KOPT-K1 (cell line): ENCODE results near the gene DDAH1.

Source experiments
- H3K27ac ChIP-seq: fragments of 200-600 bp; sonication (generic); 2 replicates; pipeline ENCODE4 v1.5.1; 2016; ENCODE audit warnings: antibody characterized with exemption, mild to moderate bottlenecking, low read depth, low read length; ENCODE audit not compliant: poor library complexity, severe bottlenecking
- H3K36me3 ChIP-seq: fragments of 200-600 bp; sonication (generic); 2 replicates; pipeline ENCODE4 v1.5.1; 2017; ENCODE audit warnings: antibody characterized with exemption, mild to moderate bottlenecking, low read length, moderate library complexity; ENCODE audit not compliant: insufficient read depth
- H3K9me3 ChIP-seq: fragments of 200-600 bp; sonication (generic); 2 replicates; pipeline ENCODE4 v1.5.1; 2017; ENCODE audit warnings: antibody characterized with exemption, low read length, mild to moderate bottlenecking; ENCODE audit not compliant: insufficient read depth, poor library complexity, severe bottlenecking

The DDAH1 gene

DNA sequence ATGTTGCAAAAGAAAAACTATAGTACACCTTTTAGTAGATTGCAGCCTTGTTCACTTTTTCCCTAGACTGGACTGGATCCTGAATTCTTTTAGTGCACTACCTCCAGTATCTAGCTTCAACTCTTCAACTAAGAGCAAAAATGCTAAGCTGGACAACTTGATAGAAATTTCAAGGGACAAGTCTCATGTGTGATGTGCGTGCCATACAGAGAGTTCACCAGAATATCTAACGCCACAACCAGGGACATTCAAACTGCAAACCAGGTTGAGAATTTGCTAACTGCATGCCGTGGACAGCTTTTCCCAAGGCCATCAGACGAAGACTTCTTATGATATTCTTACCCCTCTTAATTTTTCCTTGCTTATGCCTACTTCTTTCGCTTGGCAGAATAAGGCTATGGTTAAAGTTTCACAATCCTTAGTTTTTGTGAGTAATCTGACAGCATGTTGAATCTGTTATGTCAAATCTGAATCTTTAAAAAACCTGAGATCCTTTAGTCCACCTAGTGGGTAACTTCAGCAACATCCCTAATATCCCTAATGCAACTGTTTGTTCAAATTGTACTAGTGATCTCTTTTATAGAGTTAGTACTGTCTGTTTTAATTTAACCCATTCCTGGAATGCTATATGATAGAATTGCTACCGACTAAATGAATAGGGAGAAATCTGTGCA is 66.4 kb downstream of the DDAH1 start:
- no peaks in the 10 kb centered on the region for H3K9me3 ChIP-seq
- no peaks in the 10 kb centered on the region for H3K36me3 ChIP-seq
- H3K27ac ChIP-seq: no peak overlapping the region

DNA sequence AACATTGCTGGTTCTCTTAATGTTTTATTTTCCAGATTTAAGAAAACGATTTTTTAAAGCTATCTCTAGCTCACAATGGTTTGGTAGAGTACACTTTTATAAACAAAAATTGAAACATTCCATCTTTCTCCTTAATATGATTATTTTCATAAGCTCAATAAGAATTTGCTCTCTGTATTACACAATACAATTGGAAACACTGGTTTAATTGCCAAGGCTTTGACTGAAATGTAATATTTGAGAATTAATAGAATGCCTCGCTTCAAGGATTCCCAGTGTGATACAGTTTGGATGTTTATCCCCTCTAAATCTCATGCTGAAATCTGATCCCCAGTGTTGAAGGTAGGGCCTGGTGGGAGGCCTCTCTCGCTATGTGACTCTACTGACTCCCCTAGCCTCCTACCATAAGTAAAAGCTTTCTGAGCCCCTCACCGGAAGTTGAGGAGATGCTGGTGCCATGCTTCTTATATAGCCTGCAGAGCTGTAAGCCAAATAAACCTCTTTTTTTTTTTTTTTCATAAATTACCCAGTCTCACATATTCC is 67.4 kb downstream of the DDAH1 start:
- Histone ChIP-seq H3K27ac (no peak overlapping the region), H3K36me3 (no peaks in the 10 kb centered on the region), H3K9me3 (no peaks in the 10 kb centered on the region)

DNA sequence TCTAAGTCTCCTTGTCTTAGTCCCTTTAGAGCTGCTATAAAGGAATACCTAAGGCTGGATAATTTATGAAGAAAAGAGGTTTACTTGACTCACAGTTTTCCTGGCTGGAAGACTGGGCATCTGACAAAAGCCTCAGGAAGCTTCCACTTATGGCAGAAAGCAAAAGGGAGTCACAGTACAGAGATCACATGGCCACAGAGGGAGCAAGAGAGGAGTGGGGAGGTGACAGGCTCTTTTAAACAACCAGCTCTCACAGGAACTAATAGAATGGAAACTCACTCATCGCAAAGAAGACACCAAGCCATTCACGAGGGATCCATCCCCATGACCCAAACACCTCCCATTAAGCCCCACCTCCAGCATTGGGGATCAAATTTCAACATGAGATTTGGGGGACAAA is 68.8 kb downstream of the DDAH1 start:
- no peak overlapping the region for H3K27ac ChIP-seq

DNA sequence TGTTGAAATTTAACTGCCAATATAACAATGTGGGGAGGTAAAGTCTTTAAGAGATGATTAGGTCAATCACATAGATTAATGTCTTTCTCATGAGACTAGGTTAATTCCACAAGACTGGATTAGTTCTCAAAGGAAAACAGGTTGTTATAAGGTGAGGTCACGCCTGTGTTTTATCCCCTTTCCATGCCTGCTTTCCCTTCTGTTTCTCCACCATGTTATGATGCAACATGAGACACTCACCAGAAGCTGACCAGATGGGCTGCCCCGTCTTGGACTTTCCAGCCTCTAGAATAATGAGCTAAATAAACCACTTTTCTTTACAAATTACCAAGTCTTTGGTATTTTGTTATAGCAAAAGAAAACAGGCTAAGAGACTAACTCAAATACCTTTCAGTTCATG is 70.8 kb downstream of the DDAH1 start:
- Histone ChIP-seq H3K27ac (no peak overlapping the region), H3K9me3 (no peaks in the 10 kb centered on the region), H3K36me3 (no peaks in the 10 kb centered on the region)

More for the DNA sequence above, 68.8 kb downstream of the DDAH1 start:
- H3K36me3 ChIP-seq: no peaks in the 10 kb centered on the region
- no peaks in the 10 kb centered on the region for H3K9me3 ChIP-seq

DNA sequence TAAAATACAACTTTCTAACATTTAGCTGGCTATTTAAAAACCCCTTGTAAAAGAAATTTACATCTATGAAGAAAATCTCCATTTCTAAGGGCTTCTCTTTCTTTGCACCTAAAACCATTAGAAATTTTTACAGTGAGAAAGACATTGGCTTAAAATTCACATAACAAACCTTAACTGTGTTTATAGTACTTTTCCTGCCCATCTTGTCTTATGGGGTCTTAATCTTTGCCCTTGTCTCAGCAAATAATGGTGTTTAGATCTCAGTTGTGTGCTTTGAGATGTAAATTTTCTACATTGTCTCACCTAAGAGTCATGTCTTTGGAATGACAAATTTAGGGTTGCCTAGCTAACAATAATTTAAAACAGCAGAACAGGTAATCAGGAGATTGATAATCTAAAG is 71.5 kb downstream of the DDAH1 start:
- Histone ChIP-seq H3K27ac (no peak overlapping the region), H3K36me3 (no peaks in the 10 kb centered on the region), H3K9me3 (no peaks in the 10 kb centered on the region)

- no peaks in the 10 kb centered on the region for H3K9me3 ChIP-seq
- no peak overlapping the region for H3K27ac ChIP-seq
- no peaks in the 10 kb centered on the region for H3K36me3 ChIP-seq
These were observed 76.5 kb downstream of the DDAH1 start for GRCh38 chr1:85388416-85388815.

DNA sequence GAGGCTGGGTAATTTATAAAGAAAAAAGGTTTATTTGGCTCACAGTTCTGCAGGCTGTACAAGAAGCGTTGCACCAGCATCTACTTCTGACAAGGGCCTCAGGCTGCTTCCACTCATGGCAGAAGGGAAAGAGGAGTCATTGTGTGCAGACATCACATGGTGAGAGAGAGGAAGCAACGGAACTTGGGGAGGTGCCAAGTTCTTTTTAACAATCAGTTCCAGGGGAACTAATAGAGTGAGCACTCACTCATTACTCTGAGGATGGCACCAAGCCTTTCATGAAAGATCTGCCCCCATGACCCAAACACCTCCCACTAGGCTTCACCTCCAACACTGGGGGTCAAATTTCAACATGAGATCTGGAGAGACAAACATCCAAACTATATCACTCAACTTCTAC is 77.2 kb downstream of the DDAH1 start:
- Histone ChIP-seq H3K9me3 (no peaks in the 10 kb centered on the region), H3K27ac (no peak overlapping the region), H3K36me3 (no peaks in the 10 kb centered on the region)

DNA sequence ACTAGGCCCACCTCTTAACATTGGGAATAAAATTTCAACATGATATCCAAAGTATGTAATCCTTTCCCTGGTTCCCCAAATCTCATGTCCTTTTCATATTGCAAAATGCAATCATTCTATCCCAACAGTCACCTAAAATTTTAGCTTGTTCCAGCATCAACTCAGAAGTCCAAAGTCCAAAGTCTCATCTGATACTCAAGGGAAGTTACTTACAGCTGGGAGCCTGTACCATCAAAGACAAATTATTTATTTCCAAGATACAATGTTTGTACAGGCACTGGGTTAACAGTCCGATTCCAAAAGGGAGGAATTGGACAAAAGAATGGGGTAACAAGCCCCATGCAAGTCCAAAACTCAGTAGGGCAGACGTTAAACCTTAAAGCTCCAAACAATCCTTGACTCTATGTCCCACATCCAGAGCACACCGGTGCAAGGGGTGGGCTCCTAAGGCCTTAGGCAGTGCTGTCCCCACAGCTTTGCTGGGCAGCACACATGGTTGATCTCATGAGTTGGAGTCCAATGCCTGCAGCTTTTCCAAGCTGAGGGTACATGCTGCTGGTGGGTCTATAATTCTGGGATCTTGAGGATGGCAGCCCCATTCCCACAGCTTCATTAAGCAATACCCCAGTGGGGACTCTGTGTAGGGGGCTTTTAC is 78.8 kb downstream of the DDAH1 start:
- Histone ChIP-seq H3K36me3 (no peaks in the 10 kb centered on the region), H3K9me3 (no peaks in the 10 kb centered on the region), H3K27ac (no peak overlapping the region)

DNA sequence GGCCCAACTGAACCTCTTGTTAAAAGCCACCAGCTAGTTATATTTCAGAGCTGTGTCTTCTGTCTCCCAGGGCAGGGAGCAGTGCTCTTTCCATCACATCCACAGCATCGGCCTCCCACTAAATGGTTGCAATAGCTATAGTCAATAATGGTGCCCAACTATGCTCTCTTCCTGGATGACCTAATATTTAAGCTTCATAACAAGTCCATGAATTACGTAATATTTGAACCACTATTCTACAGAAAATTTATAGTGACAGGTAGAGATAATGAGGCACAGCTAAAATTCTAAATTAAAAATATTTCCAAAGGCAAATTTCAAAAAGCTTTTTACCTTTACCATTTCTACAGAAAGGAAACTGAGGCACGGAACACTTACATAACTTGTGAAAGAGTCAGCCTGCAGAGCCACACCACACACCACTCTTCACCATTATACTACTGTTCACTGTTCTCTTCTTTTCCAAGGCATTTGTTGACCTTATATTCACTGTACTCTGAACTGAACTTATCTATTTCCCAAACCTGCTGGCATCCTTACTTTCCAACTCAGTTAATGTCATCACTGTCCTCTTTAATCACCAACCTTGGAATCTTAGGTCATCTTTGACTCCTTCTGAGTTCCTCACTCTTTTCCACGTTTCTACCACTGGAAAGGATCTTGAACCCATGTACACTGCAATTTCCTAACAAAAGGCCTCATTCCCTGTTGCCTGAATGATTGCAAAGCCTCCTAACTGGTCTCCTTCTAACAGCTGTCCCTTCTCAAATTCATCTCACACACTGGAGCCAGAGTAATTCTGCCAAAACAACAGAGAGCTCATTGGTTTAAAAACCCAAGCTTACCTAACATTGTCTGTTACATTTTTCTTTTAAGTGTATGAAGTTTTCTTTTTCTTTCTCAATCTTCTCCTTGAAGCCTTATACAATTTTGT is 85.5 kb downstream of the DDAH1 start:
- no peak overlapping the region for H3K27ac ChIP-seq
- no peaks in the 10 kb centered on the region for H3K36me3 ChIP-seq
- no peaks in the 10 kb centered on the region for H3K9me3 ChIP-seq

DNA sequence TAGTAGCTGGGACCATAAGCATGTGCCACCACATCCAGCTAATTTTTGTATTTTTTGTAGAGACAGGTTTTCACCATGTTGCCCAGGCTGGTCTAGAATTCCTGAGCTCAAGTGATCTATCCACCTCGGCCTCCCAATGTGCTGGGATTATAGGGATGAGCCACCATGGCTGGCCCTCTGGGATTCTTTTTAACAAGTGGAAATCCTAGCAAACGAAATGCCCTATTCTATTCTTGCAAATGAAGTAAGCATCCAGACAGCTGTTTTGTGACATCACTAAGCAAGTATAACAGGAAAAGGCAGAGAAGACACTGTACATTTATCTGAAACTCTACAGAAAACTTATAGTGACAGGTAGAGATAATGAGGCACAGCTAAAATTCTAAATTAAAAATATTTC is 86.4 kb downstream of the DDAH1 start:
- no peaks in the 10 kb centered on the region for H3K9me3 ChIP-seq
- H3K36me3 ChIP-seq: no peaks in the 10 kb centered on the region
- H3K27ac ChIP-seq: no peak overlapping the region

- Histone ChIP-seq H3K27ac (no peak overlapping the region), H3K36me3 (no peaks in the 10 kb centered on the region), H3K9me3 (no peaks in the 10 kb centered on the region)
These were observed 88.6 kb downstream of the DDAH1 start for GRCh38 chr1:85376356-85376755.

- Histone ChIP-seq H3K27ac (no peak overlapping the region), H3K36me3 (no peaks in the 10 kb centered on the region), H3K9me3 (no peaks in the 10 kb centered on the region)
These were observed 89.5 kb downstream of the DDAH1 start for GRCh38 chr1:85375493-85375892.

- Histone ChIP-seq H3K27ac (no peak overlapping the region), H3K9me3 (no peaks in the 10 kb centered on the region), H3K36me3 (no peaks in the 10 kb centered on the region)
These were observed 90.8 kb downstream of the DDAH1 start for GRCh38 chr1:85374160-85374559.

GRCh38 chr1:85373378-85373708 is 91.6 kb downstream of the DDAH1 start:
- H3K27ac ChIP-seq: no peak overlapping the region
- H3K36me3 ChIP-seq: no peaks in the 10 kb centered on the region
- H3K9me3 ChIP-seq: no peaks in the 10 kb centered on the region

GRCh38 chr1:85372683-85373377 is 92.1 kb downstream of the DDAH1 start:
- Histone ChIP-seq H3K36me3 (no peaks in the 10 kb centered on the region), H3K27ac (no peak overlapping the region), H3K9me3 (no peaks in the 10 kb centered on the region)
